ENCODE data around the gene TMBIM6.

DNA sequence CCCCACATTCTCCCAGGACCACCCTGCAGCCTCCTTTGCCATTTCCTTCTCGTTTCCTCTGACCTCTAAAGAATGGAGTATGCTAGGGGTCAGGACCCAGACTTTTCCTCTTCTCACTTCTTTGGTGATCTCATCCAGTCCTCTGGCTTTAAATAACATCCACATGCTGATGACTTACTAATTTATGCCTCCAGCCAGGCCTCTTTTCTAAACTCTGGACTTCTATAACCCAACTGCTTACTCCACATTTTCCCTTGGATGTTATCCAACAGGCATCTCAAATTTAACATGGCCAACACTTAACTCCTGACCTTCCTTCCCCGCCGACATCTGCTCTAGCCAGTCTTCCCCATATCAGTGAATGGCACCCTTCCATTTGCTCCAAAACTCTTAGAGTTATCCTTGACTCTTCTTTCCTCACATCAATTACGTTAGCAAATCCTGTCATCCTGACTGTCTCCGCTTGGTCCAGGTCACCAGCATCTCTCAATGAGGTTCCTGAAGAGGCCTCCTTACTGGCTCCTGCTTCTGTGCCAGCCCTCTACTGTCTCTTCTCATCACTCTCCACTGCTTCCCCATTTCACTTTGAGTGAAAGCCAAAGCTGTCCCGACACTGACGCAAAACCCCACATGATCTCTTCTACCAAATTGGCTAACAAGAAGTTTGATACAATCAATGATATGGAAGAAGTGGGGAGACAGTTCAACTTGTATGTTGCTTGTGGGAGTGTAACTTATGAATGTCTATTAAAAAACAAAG lies 42.7 kb downstream of the TMBIM6 start:
- no peak for TF ChIP-seq CTCF (IDR thresholded peaks at IDR 0.05; ENCODE audit: insufficient read depth, low read length, poor library complexity, severe bottlenecking)
- TF ChIP-seq EZH2phosphoT487 (conservative IDR thresholded peaks at IDR 0.05; ENCODE audit: low read length) = no peak
